IPS DF 4.7 (cell line): Measurements from ENCODE around the gene MPRIP.

Experiments used
- DNase-seq: peaks from one replicate; pipeline ENCODE4 v3.0.0-alpha.2; 2013; ENCODE audit warnings: low spot score; ENCODE audit errors: extremely low read depth

MPRIP gene

GRCh38 chr17:17161759-17162158 is 119.5 kb downstream of the MPRIP start:
- DNase-seq = no peak

GRCh38 chr17:17164156-17164555 is 121.9 kb downstream of the MPRIP start:
- DNase-seq = no peak

DNA sequence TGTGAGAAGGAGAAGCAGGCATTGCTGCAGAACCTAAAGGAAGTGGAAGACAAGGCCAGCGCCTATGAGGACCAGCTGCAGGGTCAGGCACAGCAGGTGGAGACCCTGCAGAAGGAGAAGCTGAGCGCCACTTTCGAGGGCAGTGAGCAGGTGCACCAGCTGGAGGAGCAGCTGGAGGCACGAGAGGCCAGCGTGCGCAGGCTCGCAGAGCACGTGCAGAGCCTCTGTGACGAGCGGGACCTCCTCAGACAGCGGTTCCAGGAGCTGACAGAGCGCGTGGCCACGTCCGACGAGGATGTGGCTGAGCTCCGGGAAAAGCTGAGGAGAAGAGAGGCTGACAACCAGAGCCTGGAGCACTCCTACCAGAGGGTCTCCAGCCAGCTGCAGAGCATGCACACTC is 122.4 kb downstream of the MPRIP start:
- DNase-seq = no peak

GRCh38 chr17:17165666-17166308 is 123.5 kb downstream of the MPRIP start:
- DNase-seq = no peak

GRCh38 chr17:17166446-17166845 is 124.2 kb downstream of the MPRIP start:
- DNase-seq = no peak

- no peak for DNase-seq
Measured at GRCh38 chr17:17167356-17167755, 125.1 kb downstream of the MPRIP start.

- DNase-seq = no peak
Measured at GRCh38 chr17:17167986-17168385, 125.7 kb downstream of the MPRIP start.

GRCh38 chr17:17168401-17168800 is 126.1 kb downstream of the MPRIP start:
- no peak for DNase-seq

- no peak for DNase-seq
Measured at GRCh38 chr17:17169396-17169795, 127.1 kb downstream of the MPRIP start.

GRCh38 chr17:17170346-17170985 is 128.2 kb downstream of the MPRIP start:
- no peak for DNase-seq

DNA sequence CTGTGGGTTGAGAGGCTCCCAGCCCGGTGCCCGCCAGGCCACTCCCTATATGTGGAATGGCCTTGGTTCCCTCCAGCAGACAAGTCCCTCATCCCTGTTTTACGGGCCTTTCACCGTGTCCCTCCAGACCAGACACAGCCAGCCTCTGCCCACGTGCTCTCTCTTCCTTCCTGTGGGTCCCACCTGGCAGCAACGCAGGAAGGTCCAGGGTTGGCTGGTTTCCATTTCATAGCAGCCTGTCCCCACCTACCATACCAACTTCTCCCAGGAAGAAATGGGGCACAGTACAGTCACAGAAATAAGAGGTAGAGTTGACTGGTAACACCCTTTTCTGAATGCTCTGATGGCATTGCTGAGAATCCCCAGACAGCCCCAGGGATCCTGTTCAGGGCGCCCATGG is 128.9 kb downstream of the MPRIP start:
- no peak for DNase-seq

DNA sequence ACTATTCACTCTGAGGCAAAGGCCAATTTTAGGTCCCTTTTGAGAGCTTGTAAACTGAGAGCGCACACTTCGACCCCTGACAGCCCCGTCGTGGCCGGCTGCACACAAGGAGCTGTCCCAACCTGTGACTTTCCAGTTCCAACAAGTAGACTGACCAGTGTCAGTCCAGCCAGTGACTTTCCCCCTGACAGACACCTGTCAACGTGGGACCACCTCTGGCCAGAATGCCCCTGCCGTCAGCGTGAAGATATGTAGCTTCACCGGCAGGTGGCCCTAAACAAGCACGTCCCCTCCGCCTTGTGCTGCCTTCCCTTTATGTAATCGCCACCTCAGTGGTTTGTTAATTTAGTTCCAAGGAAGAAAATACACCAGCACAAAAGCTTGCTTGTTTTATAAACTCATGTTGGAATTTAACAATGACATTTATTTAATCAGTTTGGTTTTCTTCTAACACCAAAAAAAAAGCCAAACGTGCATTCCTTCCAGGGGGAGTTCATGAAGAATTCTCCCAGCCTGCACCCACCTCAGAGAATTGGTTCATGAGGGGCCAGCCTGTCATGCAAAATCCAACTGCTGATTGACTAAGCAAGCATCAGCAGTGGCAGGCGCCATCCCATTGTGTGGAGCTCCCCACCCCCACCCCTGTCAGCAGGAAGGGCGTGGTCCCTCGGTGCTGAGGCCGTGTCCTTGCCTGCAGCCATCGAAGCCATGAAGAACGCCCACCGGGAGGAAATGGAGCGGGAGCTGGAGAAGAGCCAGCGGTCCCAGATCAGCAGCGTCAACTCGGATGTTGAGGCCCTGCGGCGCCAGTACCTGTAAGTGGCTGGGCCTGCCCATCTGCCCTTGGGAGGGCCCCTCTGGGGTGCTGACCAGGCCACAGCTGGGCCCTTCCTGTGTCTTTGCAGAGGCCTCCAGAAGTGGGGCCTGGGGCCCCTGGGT is 130.0 kb downstream of the MPRIP start:
- no peak for DNase-seq

DNA sequence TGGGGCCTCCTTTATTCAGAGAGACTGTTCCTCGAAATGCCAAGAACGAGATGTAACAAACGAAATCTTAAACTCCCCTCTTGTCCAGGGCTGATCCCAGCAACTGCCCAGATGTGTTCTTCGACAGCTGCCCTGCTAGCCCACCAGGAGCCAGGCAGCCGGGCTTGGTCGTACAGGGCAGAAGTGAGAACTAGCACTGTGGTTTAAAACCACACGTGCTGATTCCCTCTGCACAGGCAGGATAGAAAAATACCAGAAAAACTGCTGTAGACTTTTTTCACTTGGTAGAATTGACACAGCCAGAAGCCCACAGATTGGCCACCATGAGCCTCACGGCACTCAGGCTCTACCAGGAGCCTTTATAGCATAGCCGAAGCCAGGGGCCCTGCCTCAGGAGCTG is 130.7 kb downstream of the MPRIP start:
- DNase-seq = no peak

DNA sequence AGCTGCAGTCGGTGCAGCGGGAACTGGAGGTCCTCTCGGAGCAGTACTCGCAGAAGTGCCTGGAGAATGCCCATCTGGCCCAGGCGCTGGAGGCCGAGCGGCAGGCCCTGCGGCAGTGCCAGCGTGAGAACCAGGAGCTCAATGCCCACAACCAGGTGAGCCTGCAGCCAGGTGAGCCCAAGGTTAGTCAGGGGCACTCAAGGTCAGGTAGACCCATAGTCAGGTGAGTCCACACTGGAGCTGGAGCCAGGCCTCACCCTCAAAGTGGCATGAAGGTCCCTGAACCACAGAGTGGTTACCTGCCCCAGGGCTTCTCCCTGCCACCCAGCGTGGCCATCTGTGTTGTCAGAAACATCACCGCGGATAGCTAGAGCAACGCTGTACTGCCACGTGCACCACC is 131.7 kb downstream of the MPRIP start:
- DNase-seq = no peak

- DNase-seq = no peak
Measured at GRCh38 chr17:17175340-17175739, 133.1 kb downstream of the MPRIP start.

DNA sequence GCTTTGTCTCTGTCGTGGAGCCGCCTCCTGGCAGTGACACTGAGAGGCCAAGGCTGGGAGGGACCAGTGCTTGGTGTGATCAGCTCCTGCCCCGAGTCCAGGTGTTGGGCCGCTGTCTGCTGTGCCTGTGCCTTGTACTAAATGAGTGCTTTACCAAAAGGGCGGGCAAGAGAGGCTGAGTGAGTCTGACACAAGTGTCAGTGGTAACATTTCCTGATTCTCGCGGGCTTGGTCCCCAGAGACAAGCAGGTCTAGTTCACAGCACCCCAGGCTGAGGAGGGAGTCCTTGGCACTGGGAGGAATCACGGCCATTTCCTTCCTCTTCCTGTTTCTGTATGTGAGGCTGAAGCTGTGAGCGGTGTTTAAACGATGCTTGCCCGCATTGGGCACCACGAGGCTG is 133.7 kb downstream of the MPRIP start:
- no peak for DNase-seq

GRCh38 chr17:17176341-17176740 is 134.1 kb downstream of the MPRIP start:
- no peak for DNase-seq

DNA sequence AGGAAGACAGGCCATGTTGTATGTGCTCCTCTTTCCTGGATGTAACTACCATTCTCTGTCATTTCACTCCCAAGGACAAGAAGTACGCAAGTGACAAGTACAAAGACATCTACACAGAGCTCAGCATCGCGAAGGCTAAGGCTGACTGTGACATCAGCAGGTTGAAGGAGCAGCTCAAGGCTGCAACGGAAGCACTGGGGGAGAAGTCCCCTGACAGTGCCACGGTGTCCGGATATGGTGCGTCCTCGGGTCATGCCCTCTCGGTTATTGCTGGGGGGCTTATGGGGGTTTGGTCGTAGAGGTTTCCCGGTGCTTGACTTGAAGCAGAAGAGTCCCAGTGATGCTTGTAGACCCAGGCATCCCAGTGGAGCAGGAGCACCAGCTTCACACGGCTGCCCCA is 134.9 kb downstream of the MPRIP start:
- no peak for DNase-seq

DNA sequence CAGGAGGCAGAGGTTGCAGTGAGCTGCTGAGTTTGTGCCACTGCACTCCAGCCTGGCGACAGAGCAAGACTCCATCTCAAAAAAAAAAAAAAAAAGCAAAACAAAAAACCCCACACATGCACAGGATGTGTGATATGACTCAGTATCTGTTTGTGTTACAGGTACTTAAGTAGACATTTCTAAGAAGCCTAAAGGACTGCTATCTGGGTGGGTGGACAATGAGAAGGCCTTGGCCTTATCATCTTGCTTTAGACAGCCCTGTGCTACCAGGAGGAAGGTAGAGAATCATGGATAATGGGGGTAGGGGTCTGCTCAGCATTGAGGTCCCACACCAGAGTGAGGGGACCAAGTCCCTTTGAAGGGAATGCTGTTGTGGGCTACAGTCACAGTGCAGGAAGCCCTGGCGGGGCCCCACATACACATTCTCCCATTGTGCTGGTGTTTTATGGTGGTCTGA is 137.1 kb downstream of the MPRIP start:
- DNase-seq = no peak

GRCh38 chr17:17180141-17180603 is 137.9 kb downstream of the MPRIP start:
- DNase-seq = no peak

GRCh38 chr17:17180741-17181525 is 138.7 kb downstream of the MPRIP start:
- no peak for DNase-seq
